OCI-LY3 (cell line): ENCODE measurements around the gene LHFPL3.

Experiments used
- H2AFZ ChIP-seq: fragments of 200-600, 300-600 bp; shearing (Covaris generic); 2 replicates; pipeline ENCODE4 v1.6.0; 2014; ENCODE audit warnings: antibody characterized with exemption, low read depth, low read length
- H3K27ac ChIP-seq: fragments of 200-600, 300-600 bp; sonication (generic); 2 replicates; pipeline ENCODE4 v1.5.1; 2014; ENCODE audit warnings: mild to moderate bottlenecking, low read length, moderate library complexity, mixed read lengths
- H3K27me3 ChIP-seq: fragments of 200-600, 300-600 bp; sonication (generic); 2 replicates; pipeline ENCODE4 v1.6.1; 2014; ENCODE audit warnings: low read depth, low read length, mixed read lengths
- H3K36me3 ChIP-seq: fragments of 200-600, 300-600 bp; sonication (generic); replicated peaks from 2 replicates; pipeline ENCODE3; 2014; ENCODE audit warnings: low read depth, low read length, mixed read lengths
- H3K4me1 ChIP-seq: fragments of 300-600, 200-600 bp; sonication (generic); 2 replicates; pipeline ENCODE4 v1.6.1; 2014; ENCODE audit warnings: low read length, mixed read lengths
- H3K4me2 ChIP-seq: fragments of 200-600, 300-600 bp; sonication (generic); 2 replicates; pipeline ENCODE4 v1.6.1; 2014; ENCODE audit warnings: low read length, mixed read lengths
- H3K4me3 ChIP-seq: fragments of 300-600, 200-600 bp; sonication (generic); 2 replicates; pipeline ENCODE4 v1.5.1; 2014; ENCODE audit warnings: antibody characterized with exemption, mild to moderate bottlenecking, low read length, moderate library complexity
- H3K79me2 ChIP-seq: fragments of 300-600, 200-600 bp; shearing (Covaris generic); 2 replicates; pipeline ENCODE4 v1.6.1; 2014; ENCODE audit warnings: mild to moderate bottlenecking, low read length, mixed read lengths
- H3K9ac ChIP-seq: fragments of 300-600, 200-600 bp; shearing (Covaris generic); 2 replicates; pipeline ENCODE4 v1.6.0; 2014; ENCODE audit warnings: mild to moderate bottlenecking, low read length, moderate library complexity
- H3K9me3 ChIP-seq: fragments of 200-600, 300-600 bp; shearing (Covaris generic); 2 replicates; pipeline ENCODE4 v1.6.1; 2014; ENCODE audit warnings: low read length, mixed read lengths; ENCODE audit not compliant: insufficient read depth
- H4K20me1 ChIP-seq: fragments of 200-600, 300-600 bp; sonication (generic); 2 replicates; pipeline ENCODE4 v1.6.1; 2016; ENCODE audit warnings: low read length, mixed read lengths; ENCODE audit not compliant: insufficient read depth
- EZH2phosphoT487 ChIP-seq: fragments of 200-600 bp; shearing (Covaris generic); IDR thresholded peaks from 2 replicates; pipeline ENCODE4 v1.6.1; 2018; ENCODE audit warnings: antibody characterized with exemption, mixed run types, low read depth
- TF ChIP-seq, protein P1 (sequence below): fragments of 200-600, 300-600 bp; sonication (generic); IDR thresholded peaks from 2 replicates; pipeline ENCODE4 v1.5.1; 2014; ENCODE audit warnings: antibody characterized with exemption, low read length, low read depth

LHFPL3 gene

GRCh38 chr7:104450861-104451260 is 122.5 kb downstream of the LHFPL3 start:
- Histone ChIP-seq H2AFZ (0 out of 2 replicates have a peak overlapping the region, but pooled peaks have one; percentile 8), H3K9ac (no peak overlapping the region)
- TF ChIP-seq, protein P1, sequence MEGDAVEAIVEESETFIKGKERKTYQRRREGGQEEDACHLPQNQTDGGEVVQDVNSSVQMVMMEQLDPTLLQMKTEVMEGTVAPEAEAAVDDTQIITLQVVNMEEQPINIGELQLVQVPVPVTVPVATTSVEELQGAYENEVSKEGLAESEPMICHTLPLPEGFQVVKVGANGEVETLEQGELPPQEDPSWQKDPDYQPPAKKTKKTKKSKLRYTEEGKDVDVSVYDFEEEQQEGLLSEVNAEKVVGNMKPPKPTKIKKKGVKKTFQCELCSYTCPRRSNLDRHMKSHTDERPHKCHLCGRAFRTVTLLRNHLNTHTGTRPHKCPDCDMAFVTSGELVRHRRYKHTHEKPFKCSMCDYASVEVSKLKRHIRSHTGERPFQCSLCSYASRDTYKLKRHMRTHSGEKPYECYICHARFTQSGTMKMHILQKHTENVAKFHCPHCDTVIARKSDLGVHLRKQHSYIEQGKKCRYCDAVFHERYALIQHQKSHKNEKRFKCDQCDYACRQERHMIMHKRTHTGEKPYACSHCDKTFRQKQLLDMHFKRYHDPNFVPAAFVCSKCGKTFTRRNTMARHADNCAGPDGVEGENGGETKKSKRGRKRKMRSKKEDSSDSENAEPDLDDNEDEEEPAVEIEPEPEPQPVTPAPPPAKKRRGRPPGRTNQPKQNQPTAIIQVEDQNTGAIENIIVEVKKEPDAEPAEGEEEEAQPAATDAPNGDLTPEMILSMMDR, result no peak
- TF ChIP-seq EZH2phosphoT487, result no peak

GRCh38 chr7:104453190-104453589 is 124.8 kb downstream of the LHFPL3 start:
- H3K4me3 ChIP-seq, result no peak overlapping the region
- H3K4me2 ChIP-seq, result no peak overlapping the region
- no peak overlapping the region for H2AFZ ChIP-seq
- H3K27me3 ChIP-seq, result no peaks in the 10 kb centered on the region
- H3K9me3 ChIP-seq, result no peaks in the 10 kb centered on the region
- H3K4me1 ChIP-seq, result peaks cover 11% of the 10 kb centered on the region
- no peaks in the 10 kb centered on the region for H4K20me1 ChIP-seq
- peaks cover 6% of the 10 kb centered on the region for H3K36me3 ChIP-seq
- no peaks in the 10 kb centered on the region for H3K79me2 ChIP-seq
- no peak overlapping the region for H3K9ac ChIP-seq
- TF ChIP-seq, protein P1, result 0 out of 2 replicates have a peak, but pooled peaks have one; percentile 17
- TF ChIP-seq EZH2phosphoT487, result no peak
- H3K27ac ChIP-seq, result no peak overlapping the region

More at GRCh38 chr7:104450861-104451260, 122.5 kb downstream of the LHFPL3 start:
- no peaks in the 10 kb centered on the region for H3K9me3 ChIP-seq
- peaks cover 4% of the 10 kb centered on the region for H3K79me2 ChIP-seq
- H4K20me1 ChIP-seq, result no peaks in the 10 kb centered on the region
- H3K27ac ChIP-seq, result no peak overlapping the region
- peak overlapping the region; percentile 19; the same call in 1 of the 2 replicates for H3K4me2 ChIP-seq
- H3K4me1 ChIP-seq, result peaks cover 24% of the 10 kb centered on the region
- no peak overlapping the region for H3K4me3 ChIP-seq
- H3K36me3 ChIP-seq, result peaks cover 6% of the 10 kb centered on the region
- H3K27me3 ChIP-seq, result no peaks in the 10 kb centered on the region

- Histone ChIP-seq H3K79me2 (no peaks in the 10 kb centered on the region), H3K36me3 (peaks cover 5% of the 10 kb centered on the region), H3K27me3 (no peaks in the 10 kb centered on the region), H3K9me3 (peaks cover 7% of the 10 kb centered on the region; the same call in 1 of the 2 replicates), H3K4me3 (no peak overlapping the region), H3K27ac (no peak overlapping the region), H3K4me1 (no peaks in the 10 kb centered on the region), H2AFZ (no peak overlapping the region), H3K4me2 (no peak overlapping the region), H3K9ac (no peak overlapping the region), H4K20me1 (no peaks in the 10 kb centered on the region)
- TF ChIP-seq EZH2phosphoT487, result no peak
These were observed 130.5 kb downstream of the LHFPL3 start for GRCh38 chr7:104458875-104459274.

GRCh38 chr7:104469166-104469820 is 140.9 kb downstream of the LHFPL3 start:
- Histone ChIP-seq H3K4me2 (no peak overlapping the region), H3K9ac (no peak overlapping the region), H3K79me2 (no peaks in the 10 kb centered on the region), H3K27ac (no peak overlapping the region), H3K4me1 (peaks cover 3% of the 10 kb centered on the region; the same call in 1 of the 2 replicates), H3K36me3 (no peaks in the 10 kb centered on the region), H2AFZ (no peak overlapping the region), H3K9me3 (peaks cover 11% of the 10 kb centered on the region; the same call in 1 of the 2 replicates), H3K27me3 (no peaks in the 10 kb centered on the region), H4K20me1 (no peaks in the 10 kb centered on the region), H3K4me3 (no peak overlapping the region)
- TF ChIP-seq EZH2phosphoT487, result no peak
- TF ChIP-seq, protein P1, result no peak
